Measurements from ENCODE around the gene TICRR. TPM values are rescaled to one million over a fixed set of nuclear protein-coding genes. Genes with fewer than 3 reads are reported as not detected.

TICRR gene
- total and polyA plus RNA-seq, 7 donors, result 0.14 to 3.5 (median 0.42) TPM; not detected in 3

GRCh38 chr15:89553632-89554031, 21.6 kb upstream of the TICRR start:
- Histone ChIP-seq H3K27ac (no peak overlapping the region), H3K4me1 (no peaks in the 10 kb centered on the region), H3K9me3 (no peaks in the 10 kb centered on the region), H3K36me3 (no peaks in the 10 kb centered on the region), H3K27me3 (no peaks in the 10 kb centered on the region), H3K4me3 (no peak overlapping the region)
- TF ChIP-seq POLR2A (IDR thresholded peaks at IDR 0.05) (no peak), POLR2AphosphoS5 (IDR thresholded peaks at IDR 0.05) (no peak), EP300 (IDR thresholded peaks at IDR 0.05) (no peak), CTCF (IDR thresholded peaks at IDR 0.05) (no peak)
- intact Hi-C loops (cut with DNase I), result loop anchor here (10.0 kb wide), 1 partner anchor 109 kb away; no protein-coding TSS in a partner anchor
- 88 to 97% methylated on average over 3 of the region's 3 CpGs for WGBS, 2 donors
- no peak for DNase-seq

- Histone ChIP-seq H3K9me3 (no peaks in the 10 kb centered on the region), H3K4me3 (no peak overlapping the region), H3K4me1 (no peaks in the 10 kb centered on the region), H3K27me3 (peaks cover 0 to 4% (median 0%) of the 10 kb centered on the region in 3 donors), H3K36me3 (no peaks in the 10 kb centered on the region), H3K27ac (no peak overlapping the region)
- no peak for DNase-seq
- no peak for TF ChIP-seq POLR2A (IDR thresholded peaks at IDR 0.05)
- TF ChIP-seq POLR2AphosphoS5 (IDR thresholded peaks at IDR 0.05), result no peak
- no peak for TF ChIP-seq CTCF (IDR thresholded peaks at IDR 0.05)
- TF ChIP-seq EP300 (IDR thresholded peaks at IDR 0.05), result no peak
- WGBS, 2 donors, result 73 to 78% methylated on average over 7 of the region's 7 CpGs
- intact Hi-C loops (cut with DNase I), result loop anchor here (10.0 kb wide), 1 partner anchor 109 kb away; no protein-coding TSS in a partner anchor
Measured at GRCh38 chr15:89554247-89554646, 21.0 kb upstream of the TICRR start.

- Histone ChIP-seq H3K27me3 (peaks cover 0 to 7% (median 0%) of the 10 kb centered on the region in 3 donors), H3K36me3 (no peaks in the 10 kb centered on the region), H3K27ac (no peak overlapping the region), H3K4me3 (no peak overlapping the region), H3K4me1 (no peaks in the 10 kb centered on the region), H3K9me3 (no peaks in the 10 kb centered on the region)
- intact Hi-C loops (cut with DNase I), result loop anchor here (5.0 to 10.0 kb wide), 2 partner anchors 111 to 198 kb away; no protein-coding TSS in a partner anchor
- DNase-seq, result no peak
- TF ChIP-seq POLR2AphosphoS5 (IDR thresholded peaks at IDR 0.05) (no peak), POLR2A (IDR thresholded peaks at IDR 0.05) (no peak), CTCF (IDR thresholded peaks at IDR 0.05) (no peak), EP300 (IDR thresholded peaks at IDR 0.05) (no peak)
- WGBS, 2 donors, result 72 to 82% methylated on average over 5 of the region's 5 CpGs
Measured at GRCh38 chr15:89555768-89556167, 19.5 kb upstream of the TICRR start.

GRCh38 chr15:89556413-89557262, 18.6 kb upstream of the TICRR start:
- H3K4me1 ChIP-seq, result no peaks in the 10 kb centered on the region
- WGBS, 2 donors, result 50 to 51% methylated on average over 9 of the region's 9 CpGs
- no peak overlapping the region for H3K27ac ChIP-seq
- H3K27me3 ChIP-seq, result peaks cover 0 to 7% (median 0%) of the 10 kb centered on the region in 3 donors
- TF ChIP-seq EP300 (IDR thresholded peaks at IDR 0.05) (no peak), POLR2A (IDR thresholded peaks at IDR 0.05) (no peak), CTCF (IDR thresholded peaks at IDR 0.05) (peak in 3 of 4 experiments; percentile 31 to 78 (median 60)), POLR2AphosphoS5 (IDR thresholded peaks at IDR 0.05) (no peak)
- intact Hi-C loops (cut with DNase I), result loop anchor here (5.0 to 10.0 kb wide), 2 partner anchors 112 to 199 kb away; no protein-coding TSS in a partner anchor
- no peak for DNase-seq
- no peaks in the 10 kb centered on the region for H3K9me3 ChIP-seq
- H3K4me3 ChIP-seq, result no peak overlapping the region
- no peaks in the 10 kb centered on the region for H3K36me3 ChIP-seq
